Inflammatory macrophage treated with lipopolysaccharide for 4 hours (primary cell): ENCODE measurements around the gene ALDH3A1.

Experiments used
- DNase-seq: peaks from one replicate; pipeline ENCODE4 v3.0.0-alpha.2; 2020

Gene ALDH3A1

GRCh38 chr17:19718613-19719354, 29.3 kb downstream of the ALDH3A1 start:
- no peak for DNase-seq

GRCh38 chr17:19718041-19718612, 30.0 kb downstream of the ALDH3A1 start:
- DNase-seq, result no peak

GRCh38 chr17:19717411-19717908, 30.6 kb downstream of the ALDH3A1 start:
- no peak for DNase-seq

DNA sequence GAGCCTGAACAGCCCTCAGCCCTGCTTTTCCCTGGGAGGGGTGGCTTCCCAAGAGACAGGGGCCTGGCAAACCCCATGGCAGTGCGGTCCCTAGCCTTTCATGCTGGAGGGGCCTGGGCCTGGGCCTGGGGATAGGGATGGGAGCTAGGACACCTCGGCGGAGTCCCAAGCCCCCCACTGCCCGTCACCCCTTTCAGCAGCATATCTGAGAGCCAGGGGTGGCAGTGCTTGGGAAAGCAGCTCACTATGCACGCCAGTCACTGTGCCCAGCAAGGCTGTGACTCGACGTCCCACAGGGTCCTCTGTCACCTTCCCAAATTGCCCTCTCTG, 31.1 kb downstream of the ALDH3A1 start:
- no peak for DNase-seq

DNA sequence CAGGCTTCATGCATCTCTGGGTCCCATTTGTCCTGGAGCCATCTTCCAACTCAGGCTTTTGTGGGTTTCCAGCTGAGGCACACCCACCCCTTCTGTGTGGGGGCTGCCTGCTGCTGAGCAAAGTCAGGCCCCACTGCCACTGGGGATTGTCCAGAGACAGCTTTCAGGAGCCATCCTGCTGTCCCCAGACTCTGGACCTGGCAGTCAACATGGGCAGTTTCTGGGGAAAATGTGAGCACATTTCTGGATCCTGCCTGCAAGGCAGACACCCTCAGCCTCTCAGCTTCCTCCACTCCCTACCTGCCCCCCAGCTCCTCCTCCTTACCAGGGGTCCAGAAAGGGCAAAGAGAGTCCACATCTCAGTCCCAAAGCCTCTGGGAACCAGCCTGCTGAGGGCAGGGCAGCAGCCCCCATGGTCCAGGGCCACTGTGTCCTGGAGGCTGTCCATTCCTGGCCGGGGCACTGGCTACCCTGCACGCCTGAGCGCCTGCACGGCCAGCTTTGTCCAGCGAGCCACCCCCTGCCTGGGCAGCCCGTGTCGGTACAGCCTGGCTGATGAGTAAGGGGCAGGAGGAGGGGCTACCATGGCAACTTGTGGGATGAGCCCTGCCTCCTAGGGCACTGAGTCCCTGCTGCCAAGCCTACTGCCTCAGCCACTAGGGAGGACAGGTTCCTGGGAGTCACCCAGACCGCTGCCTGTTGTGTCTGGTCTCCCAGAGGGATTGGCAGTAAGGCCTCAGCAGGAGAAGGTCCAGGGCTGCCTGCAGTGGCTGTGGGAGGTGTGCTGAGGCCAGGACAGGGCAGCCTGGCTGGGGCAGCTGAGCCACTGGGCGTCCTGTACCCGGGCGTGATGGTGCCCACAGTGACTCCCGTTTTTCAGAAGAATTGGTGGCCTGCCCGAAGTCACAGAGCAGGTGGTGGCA, 31.7 kb downstream of the ALDH3A1 start, which contains the start of gene SLC47A2:
TSS of gene SLC47A2 (minus strand) at position 477 of the 923 bp plus-strand sequence. CDS start at position 448, 29 bp downstream.
- DNase-seq, result no peak

DNA sequence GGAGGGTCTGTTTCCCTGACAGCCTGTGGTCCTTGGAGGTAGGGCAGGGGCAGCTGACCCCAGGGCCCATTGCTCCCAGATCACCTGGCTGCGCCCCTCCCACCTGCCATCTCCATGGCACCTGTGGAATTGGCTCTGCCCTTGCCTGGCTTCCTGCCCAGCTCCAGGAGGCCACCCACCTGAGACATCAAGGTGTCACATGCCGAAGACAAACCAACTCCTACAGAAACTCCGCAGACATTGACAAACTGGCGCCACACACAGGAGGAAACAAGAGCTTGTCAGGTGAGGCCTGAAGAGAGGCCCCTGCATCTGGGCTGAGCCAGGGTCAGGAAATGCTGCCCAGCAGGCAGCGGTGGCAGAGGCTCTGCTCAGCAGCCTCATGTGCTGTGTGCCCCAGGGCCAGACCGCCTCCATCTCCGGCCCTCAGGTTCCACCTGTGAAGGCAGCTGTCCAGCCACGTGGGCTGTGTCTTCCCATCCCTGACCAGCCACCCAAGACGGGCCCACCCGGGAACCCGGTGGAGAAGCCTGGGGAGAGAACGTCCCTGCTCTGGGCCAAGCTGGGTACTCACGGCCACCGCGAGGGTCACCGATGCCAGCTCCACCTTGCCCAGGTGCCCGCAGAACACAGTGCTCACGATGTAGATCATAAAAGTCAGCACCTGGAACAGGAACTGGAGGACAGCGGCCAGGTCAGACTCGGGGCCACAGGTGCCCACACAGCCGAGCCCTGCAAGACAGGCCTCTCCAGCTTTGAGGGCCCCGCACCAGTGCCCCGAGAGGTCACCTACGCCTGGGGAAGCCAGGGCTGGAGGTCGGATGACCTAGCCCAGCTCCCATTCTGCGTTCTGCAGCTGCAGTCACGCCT, 33.3 kb downstream of the ALDH3A1 start:
- no peak for DNase-seq

- DNase-seq, result no peak
Measured at GRCh38 chr17:19713901-19714361, 34.2 kb downstream of the ALDH3A1 start.

- DNase-seq, result no peak
Measured at GRCh38 chr17:19713462-19713861, 34.6 kb downstream of the ALDH3A1 start.

- no peak for DNase-seq
Measured at GRCh38 chr17:19712436-19713004, 35.6 kb downstream of the ALDH3A1 start.

DNA sequence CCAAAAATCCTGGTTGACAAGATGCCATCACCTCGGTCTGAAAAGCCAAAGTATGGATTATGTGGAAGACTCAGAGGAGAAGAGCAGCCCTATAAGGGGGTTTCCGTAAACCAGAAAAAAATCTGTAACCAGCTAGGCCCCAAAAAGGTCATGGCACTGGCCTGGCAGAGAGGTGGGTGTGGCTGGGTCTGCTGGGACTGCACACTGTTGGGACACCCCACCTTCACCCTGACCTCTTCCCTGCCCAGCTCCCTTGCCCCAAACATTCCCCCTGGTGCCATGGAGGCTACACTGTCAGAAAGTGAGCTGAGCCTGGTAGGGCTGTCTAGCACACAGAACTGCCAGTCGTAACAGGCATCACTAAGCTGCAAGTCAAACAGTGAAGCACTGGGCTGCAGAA, 38.3 kb downstream of the ALDH3A1 start:
- DNase-seq, result no peak

DNA sequence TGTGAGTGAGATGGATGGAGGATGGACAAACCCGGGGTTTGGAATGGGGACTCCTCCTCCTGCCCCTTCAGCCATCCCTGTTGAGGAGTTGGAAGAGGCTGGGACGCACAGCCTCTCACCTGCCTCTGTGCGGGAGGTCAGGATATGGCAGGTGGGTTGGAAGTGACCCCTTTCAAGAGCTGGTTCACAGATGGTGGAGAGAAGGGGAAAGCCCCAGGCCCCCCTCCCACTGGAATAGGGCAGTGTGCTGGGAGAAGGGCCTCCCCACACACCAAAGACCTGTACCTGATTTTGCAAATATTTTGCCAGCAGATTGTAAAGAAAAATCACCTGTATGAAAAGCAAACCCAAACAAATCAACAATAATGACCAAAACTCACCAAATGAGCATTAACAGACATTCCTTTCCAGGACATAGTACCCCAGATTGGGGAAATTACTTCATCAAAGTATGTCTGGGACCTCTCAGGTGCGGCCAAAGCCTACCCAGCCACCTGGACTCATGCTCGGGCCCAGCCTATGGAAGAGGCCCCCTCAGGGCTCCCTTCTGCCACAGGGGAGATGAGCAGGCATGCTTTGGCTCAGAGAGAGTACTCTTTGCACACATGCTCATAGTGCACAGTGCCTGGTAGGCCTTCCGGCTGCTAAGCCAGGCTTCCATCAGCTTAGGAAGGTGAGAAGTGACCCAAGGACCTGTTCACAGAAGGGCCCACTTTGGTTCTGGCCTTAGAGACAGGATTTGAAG, 39.5 kb downstream of the ALDH3A1 start:
- no peak for DNase-seq

- no peak for DNase-seq
Measured at GRCh38 chr17:19707728-19708221, 40.3 kb downstream of the ALDH3A1 start.

- DNase-seq, result no peak
Measured at GRCh38 chr17:19706791-19707727, 41.0 kb downstream of the ALDH3A1 start.

- no peak for DNase-seq
Measured at GRCh38 chr17:19705771-19706770, 42.0 kb downstream of the ALDH3A1 start.

GRCh38 chr17:19705201-19705600, 42.9 kb downstream of the ALDH3A1 start:
- DNase-seq, result no peak

DNA sequence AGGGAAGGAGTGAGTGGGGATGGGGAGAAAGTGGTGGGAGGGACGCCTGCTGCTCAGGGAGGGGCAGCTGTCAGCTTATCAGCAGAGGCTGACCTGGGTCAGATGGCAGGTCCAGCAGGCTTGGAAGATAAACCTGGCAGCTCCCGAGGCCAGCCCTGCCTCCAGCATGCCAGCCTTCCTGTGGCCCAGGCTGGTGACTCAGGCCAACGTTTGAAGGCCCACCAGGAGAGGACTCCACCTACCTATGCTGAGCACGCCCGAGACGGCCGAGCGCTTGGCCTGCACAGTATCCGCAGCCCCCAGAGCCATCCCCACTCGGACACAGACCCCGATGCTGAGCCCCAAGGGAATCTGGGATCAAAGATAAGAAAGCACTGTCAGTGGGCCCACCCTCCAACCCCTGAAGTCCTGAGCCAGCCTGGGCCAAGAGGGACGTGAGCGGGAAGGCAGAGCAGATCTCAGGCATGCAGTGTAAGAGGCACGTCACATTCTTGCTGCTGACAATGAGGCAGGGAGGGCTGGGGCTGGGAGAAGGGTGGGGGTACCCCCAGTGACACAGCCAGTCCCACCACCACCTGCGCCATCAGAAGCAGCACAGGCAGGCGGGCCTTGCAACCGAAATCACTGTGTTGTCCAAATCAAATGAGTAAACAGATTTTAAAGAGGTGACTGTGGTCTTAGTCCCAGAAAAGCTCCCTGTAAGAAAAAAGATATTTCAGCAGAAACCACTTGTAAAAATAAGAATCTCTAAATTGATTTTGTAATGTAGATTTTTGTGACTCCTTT, 44.1 kb downstream of the ALDH3A1 start:
- DNase-seq, result no peak

DNA sequence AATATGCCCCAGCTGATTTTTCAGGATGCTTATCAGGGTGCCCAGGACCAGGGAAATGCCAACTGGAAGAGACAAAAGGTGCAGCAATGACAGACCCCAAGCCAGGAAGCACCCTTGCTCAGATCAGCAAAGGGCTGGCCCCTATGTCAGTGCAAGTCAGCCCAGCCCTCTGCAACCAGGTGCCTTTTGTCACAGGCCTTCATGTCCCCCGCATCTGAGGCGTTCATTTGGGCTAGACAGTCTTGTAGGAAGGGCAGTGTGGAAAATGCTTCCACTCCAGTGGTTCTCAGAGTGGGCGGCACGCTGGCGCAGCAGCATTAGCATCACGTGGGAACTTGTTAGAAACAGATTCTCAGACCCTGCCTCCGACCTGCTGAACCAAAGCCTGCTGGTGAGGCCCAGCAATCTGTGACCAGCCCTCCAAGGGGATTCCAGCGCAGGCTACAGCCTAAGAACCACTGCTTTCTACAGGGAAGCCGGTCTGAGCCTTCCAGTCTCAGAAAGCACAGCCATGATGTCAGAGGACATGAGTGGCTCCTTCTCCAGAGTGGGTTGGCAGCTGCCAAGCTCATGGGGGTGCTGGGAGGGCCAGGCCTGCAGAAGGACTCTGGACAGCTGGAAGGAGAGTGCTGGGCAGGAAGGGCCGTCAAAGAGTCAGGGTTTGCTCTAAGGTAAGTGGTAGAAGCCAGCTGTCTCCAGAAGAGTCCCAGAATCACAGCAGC, 44.8 kb downstream of the ALDH3A1 start:
- DNase-seq, result no peak
